HepG2 (cell line): ENCODE measurements around the gene DNASE1L2. TPM values are rescaled to one million over a fixed set of nuclear protein-coding genes. Genes with fewer than 3 reads are reported as not detected.

Experiments used
- BRCA1 ChIP-seq: sonication (generic); formaldehyde crosslinking; IDR thresholded peaks from 2 replicates; pipeline ENCODE4 v1.4.0; 2020; ENCODE audit warnings: missing genetic modification reagents
- CEBPG ChIP-seq: IDR thresholded peaks from 2 replicates; pipeline ENCODE4 v1.6.1; 2016
- HCFC1 ChIP-seq: fragments of 150-350 bp; IDR thresholded peaks from 2 replicates; pipeline ENCODE4 v1.6.1; 2014; ENCODE audit warnings: low read depth, low read length
- HMG20B ChIP-seq: conservative IDR thresholded peaks from 2 replicates; pipeline ENCODE4 v1.6.1; 2016; ENCODE audit warnings: missing genetic modification reagents, missing compliant biosample characterization
- HOXA3 ChIP-seq: sonication (generic); formaldehyde crosslinking; IDR thresholded peaks from 2 replicates; pipeline ENCODE4 v1.5.0; 2020; ENCODE audit warnings: missing genetic modification reagents
- KDM4B ChIP-seq: sonication (generic); formaldehyde crosslinking; IDR thresholded peaks from 2 replicates; pipeline ENCODE4 v1.4.0; 2020; ENCODE audit warnings: missing genetic modification reagents
- MAFF ChIP-seq: IDR thresholded peaks from 2 replicates; pipeline ENCODE4 v1.6.1; 2011; ENCODE audit warnings: low read depth, low read length, improper control_type of control experiment
- PAX8 ChIP-seq: sonication (generic); formaldehyde crosslinking; IDR thresholded peaks from 2 replicates; pipeline ENCODE4 v1.8.0; 2022; ENCODE audit warnings: mild to moderate bottlenecking, missing genetic modification reagents, borderline replicate concordance
- PHF20 ChIP-seq: sonication (generic); formaldehyde crosslinking; IDR thresholded peaks from 2 replicates; pipeline ENCODE4 v1.5.0; 2020; ENCODE audit warnings: mild to moderate bottlenecking, missing genetic modification reagents
- TBL1XR1 ChIP-seq: fragments of 150-350 bp; IDR thresholded peaks from 2 replicates; pipeline ENCODE4 v1.6.1; 2014; ENCODE audit warnings: borderline replicate concordance, low read length; ENCODE audit not compliant: partially characterized antibody
- TP53 ChIP-seq: sonication (generic); formaldehyde crosslinking; conservative IDR thresholded peaks from 2 replicates; pipeline ENCODE4 v1.4.0; 2020; ENCODE audit warnings: missing genetic modification reagents
- ZNF136 ChIP-seq: sonication (generic); formaldehyde crosslinking; IDR thresholded peaks from 2 replicates; pipeline ENCODE4 v1.8.1; 2022; ENCODE audit warnings: low read depth, mild to moderate bottlenecking, moderate library complexity, missing genetic modification reagents
- ZNF333 ChIP-seq: sonication (generic); formaldehyde crosslinking; IDR thresholded peaks from 2 replicates; pipeline ENCODE4 v1.4.0; 2020; ENCODE audit warnings: mild to moderate bottlenecking, missing genetic modification reagents, borderline replicate concordance
- ZNF484 ChIP-seq: sonication (generic); formaldehyde crosslinking; IDR thresholded peaks from 2 replicates; pipeline ENCODE4 v1.5.1; 2020; ENCODE audit warnings: mild to moderate bottlenecking, low read depth, missing genetic modification reagents, borderline replicate concordance
- ZNF549 ChIP-seq: sonication (generic); formaldehyde crosslinking; IDR thresholded peaks from 2 replicates; pipeline ENCODE4 v1.5.0; 2020; ENCODE audit warnings: missing genetic modification reagents
- polyA plus RNA-seq, 8 experiments: library from polyadenylated mRNA; depleted of rRNA in 3 of 8; stranded (reverse) in 7 of 8; unstranded in 1 of 8; fragments of >200 nt; fragmentation: Illumina TruSeq in 4 of 8; extraction: Trizol in 4 of 8; gene quantifications; 2 replicates each; pipeline versions ENCODE4 v1.2.1 to v1.2.3, GENCODE V29; 2011 to 2016; ENCODE audit warnings: low read depth in 4 of 8, missing spikeins in 1 of 8, mixed read lengths in 1 of 8; ENCODE audit not compliant: insufficient read depth in 1 of 8
- total RNA-seq, 5 experiments: library from RNA; depleted of rRNA; stranded (reverse); fragments of >200 nt; fragmentation: Illumina TruSeq; extraction: Trizol; gene quantifications; 2 replicates each; pipeline ENCODE4 v1.2.3, GENCODE V29; 2016; ENCODE audit warnings: low read depth in 1 of 5
- TF ChIP-seq, protein P1 (sequence below): sonication (generic); formaldehyde crosslinking; IDR thresholded peaks from 2 replicates; pipeline ENCODE4 v1.4.0; 2020; ENCODE audit warnings: missing genetic modification reagents
- TF ChIP-seq, protein P2 (sequence below): sonication (generic); formaldehyde crosslinking; IDR thresholded peaks from 2 replicates; pipeline ENCODE4 v1.5.1; 2020; ENCODE audit warnings: missing genetic modification reagents, mild to moderate bottlenecking, borderline replicate concordance
- TF ChIP-seq, protein P3 (sequence below): IDR thresholded peaks from 2 replicates; pipeline ENCODE4 v1.6.1; 2012; ENCODE audit warnings: inconsistent platforms
- TF ChIP-seq, protein P4 (sequence below): sonication (generic); formaldehyde crosslinking; IDR thresholded peaks from 2 replicates; pipeline ENCODE4 v1.4.0; 2020; ENCODE audit warnings: mild to moderate bottlenecking, missing genetic modification reagents
- TF ChIP-seq, protein P5 (sequence below): sonication (generic); formaldehyde crosslinking; IDR thresholded peaks from 2 replicates; pipeline ENCODE4 v1.8.1; 2023; ENCODE audit warnings: missing genetic modification reagents, inconsistent platforms, borderline replicate concordance
- TF ChIP-seq, protein P6 (sequence below): sonication (generic); formaldehyde crosslinking; IDR thresholded peaks from 2 replicates; pipeline ENCODE4 v1.4.0; 2020; ENCODE audit warnings: missing genetic modification reagents, borderline replicate concordance
- TF ChIP-seq, protein P7 (sequence below): sonication (generic); formaldehyde crosslinking; IDR thresholded peaks from 2 replicates; pipeline ENCODE4 v1.8.0; 2023; ENCODE audit warnings: mild to moderate bottlenecking, missing genetic modification reagents

The DNASE1L2 gene
- total and polyA plus RNA-seq, 2 of the 13 experiments (the other 11 are each of a cell fraction or from before 2014, with no cell fraction given): 0.44 to 0.50 TPM

DNA sequence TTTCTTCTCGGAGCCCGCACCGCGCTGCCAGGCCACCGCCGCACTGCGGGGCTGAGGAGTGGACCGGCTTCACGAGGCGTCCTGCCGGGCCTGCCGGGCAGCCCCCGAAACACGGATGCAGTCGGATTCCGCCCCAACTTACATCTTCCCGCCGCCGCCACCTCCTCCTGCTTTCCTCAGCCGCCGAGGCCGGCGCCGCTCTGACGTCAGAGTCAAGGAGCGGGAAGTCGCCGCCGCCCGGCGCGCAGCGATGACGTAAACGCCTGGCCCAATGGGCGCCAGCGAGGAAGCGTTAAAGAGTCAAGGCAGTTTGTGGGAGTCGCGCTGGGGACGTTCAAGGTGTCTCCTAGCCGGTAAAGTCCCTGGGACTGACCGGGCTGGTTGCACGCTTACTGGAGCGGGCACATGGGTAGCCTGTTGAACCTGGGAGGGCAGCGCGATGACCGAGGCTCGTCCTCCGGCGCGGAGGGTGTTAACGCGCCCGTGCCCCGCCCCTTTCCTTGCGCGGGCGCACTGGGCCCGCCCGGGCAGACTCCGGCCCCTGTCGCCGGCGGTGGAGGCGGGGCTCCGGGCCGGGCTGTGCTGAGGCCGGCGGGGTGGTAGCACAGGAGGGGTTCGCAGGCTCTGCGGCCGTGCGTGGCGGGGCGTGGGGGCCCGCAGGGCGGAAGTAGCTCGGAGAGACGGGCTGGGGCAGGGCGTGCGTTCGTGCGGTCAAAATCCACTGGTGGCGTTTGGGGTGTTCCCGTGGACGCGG, 31.8 kb downstream of the DNASE1L2 start, which contains the start of gene RNPS1 (continued):
- TF ChIP-seq, protein P1, sequence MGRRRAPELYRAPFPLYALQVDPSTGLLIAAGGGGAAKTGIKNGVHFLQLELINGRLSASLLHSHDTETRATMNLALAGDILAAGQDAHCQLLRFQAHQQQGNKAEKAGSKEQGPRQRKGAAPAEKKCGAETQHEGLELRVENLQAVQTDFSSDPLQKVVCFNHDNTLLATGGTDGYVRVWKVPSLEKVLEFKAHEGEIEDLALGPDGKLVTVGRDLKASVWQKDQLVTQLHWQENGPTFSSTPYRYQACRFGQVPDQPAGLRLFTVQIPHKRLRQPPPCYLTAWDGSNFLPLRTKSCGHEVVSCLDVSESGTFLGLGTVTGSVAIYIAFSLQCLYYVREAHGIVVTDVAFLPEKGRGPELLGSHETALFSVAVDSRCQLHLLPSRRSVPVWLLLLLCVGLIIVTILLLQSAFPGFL (CRISPR knock-in tag): no peak
- TF ChIP-seq PAX8 (CRISPR knock-in tag): peak; percentile 69; the same call in 1 of the 2 replicates
- no peak for TF ChIP-seq ZNF484
- TF ChIP-seq TP53: 0 out of 2 replicates have a peak, but pooled peaks have one; percentile 22
- TF ChIP-seq BRCA1: peak; percentile 8; the same call in 1 of the 2 replicates
- TF ChIP-seq ZNF549 (CRISPR knock-in tag): no peak
- TF ChIP-seq, protein P2, sequence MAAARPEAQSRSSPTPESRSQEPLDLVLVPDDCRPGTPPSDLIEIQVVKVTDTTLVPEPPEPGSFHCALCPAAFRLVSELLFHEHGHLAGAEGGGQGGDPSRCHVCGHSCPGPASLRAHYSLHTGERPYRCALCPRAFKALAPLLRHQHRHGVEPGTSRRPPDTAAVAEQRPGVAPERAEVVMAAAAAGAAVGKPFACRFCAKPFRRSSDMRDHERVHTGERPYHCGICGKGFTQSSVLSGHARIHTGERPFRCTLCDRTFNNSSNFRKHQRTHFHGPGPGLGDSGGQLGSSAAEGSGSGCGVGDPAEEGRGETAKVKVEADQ: peak; percentile 53; the same call in 1 of the 2 replicates
- TF ChIP-seq, protein P3, sequence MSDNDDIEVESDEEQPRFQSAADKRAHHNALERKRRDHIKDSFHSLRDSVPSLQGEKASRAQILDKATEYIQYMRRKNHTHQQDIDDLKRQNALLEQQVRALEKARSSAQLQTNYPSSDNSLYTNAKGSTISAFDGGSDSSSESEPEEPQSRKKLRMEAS: peak; percentile 97
- TF ChIP-seq PHF20 (CRISPR knock-in tag): peak; percentile 94
- peak; percentile 15; the same call in 1 of the 2 replicates for TF ChIP-seq KDM4B (CRISPR knock-in tag)
- TF ChIP-seq, protein P4, sequence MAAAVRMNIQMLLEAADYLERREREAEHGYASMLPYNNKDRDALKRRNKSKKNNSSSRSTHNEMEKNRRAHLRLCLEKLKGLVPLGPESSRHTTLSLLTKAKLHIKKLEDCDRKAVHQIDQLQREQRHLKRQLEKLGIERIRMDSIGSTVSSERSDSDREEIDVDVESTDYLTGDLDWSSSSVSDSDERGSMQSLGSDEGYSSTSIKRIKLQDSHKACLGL: peak; percentile 96
- no peak for TF ChIP-seq HMG20B (CRISPR knock-in tag)
- TF ChIP-seq TBL1XR1: no peak
- no peak for TF ChIP-seq MAFF
- TF ChIP-seq, protein P5, sequence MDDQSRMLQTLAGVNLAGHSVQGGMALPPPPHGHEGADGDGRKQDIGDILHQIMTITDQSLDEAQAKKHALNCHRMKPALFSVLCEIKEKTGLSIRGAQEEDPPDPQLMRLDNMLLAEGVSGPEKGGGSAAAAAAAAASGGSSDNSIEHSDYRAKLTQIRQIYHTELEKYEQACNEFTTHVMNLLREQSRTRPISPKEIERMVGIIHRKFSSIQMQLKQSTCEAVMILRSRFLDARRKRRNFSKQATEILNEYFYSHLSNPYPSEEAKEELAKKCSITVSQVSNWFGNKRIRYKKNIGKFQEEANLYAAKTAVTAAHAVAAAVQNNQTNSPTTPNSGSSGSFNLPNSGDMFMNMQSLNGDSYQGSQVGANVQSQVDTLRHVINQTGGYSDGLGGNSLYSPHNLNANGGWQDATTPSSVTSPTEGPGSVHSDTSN (CRISPR knock-in tag): no peak
- peak; percentile 69 for TF ChIP-seq HCFC1
- TF ChIP-seq CEBPG (CRISPR knock-in tag): peak; percentile 64
- TF ChIP-seq ZNF333 (CRISPR knock-in tag): peak; percentile 70
- TF ChIP-seq, protein P6, sequence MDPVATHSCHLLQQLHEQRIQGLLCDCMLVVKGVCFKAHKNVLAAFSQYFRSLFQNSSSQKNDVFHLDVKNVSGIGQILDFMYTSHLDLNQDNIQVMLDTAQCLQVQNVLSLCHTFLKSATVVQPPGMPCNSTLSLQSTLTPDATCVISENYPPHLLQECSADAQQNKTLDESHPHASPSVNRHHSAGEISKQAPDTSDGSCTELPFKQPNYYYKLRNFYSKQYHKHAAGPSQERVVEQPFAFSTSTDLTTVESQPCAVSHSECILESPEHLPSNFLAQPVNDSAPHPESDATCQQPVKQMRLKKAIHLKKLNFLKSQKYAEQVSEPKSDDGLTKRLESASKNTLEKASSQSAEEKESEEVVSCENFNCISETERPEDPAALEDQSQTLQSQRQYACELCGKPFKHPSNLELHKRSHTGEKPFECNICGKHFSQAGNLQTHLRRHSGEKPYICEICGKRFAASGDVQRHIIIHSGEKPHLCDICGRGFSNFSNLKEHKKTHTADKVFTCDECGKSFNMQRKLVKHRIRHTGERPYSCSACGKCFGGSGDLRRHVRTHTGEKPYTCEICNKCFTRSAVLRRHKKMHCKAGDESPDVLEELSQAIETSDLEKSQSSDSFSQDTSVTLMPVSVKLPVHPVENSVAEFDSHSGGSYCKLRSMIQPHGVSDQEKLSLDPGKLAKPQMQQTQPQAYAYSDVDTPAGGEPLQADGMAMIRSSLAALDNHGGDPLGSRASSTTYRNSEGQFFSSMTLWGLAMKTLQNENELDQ (CRISPR knock-in tag): no peak
- peak; percentile 99 for TF ChIP-seq HOXA3 (CRISPR knock-in tag)
- TF ChIP-seq ZNF136 (CRISPR knock-in tag): peak; percentile 31; the same call in 1 of the 2 replicates
- TF ChIP-seq, protein P7, sequence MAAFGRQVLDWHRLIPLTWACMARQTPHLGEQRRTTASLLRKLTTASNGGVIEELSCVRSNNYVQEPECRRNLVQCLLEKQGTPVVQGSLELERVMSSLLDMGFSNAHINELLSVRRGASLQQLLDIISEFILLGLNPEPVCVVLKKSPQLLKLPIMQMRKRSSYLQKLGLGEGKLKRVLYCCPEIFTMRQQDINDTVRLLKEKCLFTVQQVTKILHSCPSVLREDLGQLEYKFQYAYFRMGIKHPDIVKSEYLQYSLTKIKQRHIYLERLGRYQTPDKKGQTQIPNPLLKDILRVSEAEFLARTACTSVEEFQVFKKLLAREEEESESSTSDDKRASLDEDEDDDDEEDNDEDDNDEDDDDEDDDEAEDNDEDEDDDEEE (CRISPR knock-in tag): peak; percentile 95
